Right ventricle myocardium superior (tissue), 1 donor: ENCODE measurements around the gene UBE2L3. TPM values are rescaled to one million over a fixed set of nuclear protein-coding genes. Genes with fewer than 3 reads are reported as not detected.
"Not testable (repeated sequence)": the region's sequence is repeated elsewhere in the genome, so short reads cannot be mapped to it uniquely, and the experiment has no call there.

Experiments
- ATAC-seq: fragments of 200-7000 bp; cut with Tn5 transposase; one replicate; pipeline ENCODE4 v1.9.1; 2020; ENCODE audit warnings: mild to moderate bottlenecking; ENCODE audit not compliant: poor library complexity
- DNase-seq: peaks from one replicate; pipeline ENCODE4 v3.0.0-alpha.2; 2020
- intact Hi-C: fragments of 100-400 bp; cut with DNase I; formaldehyde crosslinking; loops from one replicate; pipeline ENCODE4 v1.11.2; 2022
- long read RNA-seq: library from polyadenylated mRNA; unstranded; transcript quantifications from one replicate; pipeline ENCODE4 v2.0.0, GENCODE V29; 2021
- total RNA-seq: library from RNA; stranded (reverse); fragmentation: NEBNext Ultra II Directional; extraction: Animal tissue kit (Norgen Biotek cat#: 25700); gene quantifications from one replicate; pipeline ENCODE4 v1.2.1, GENCODE V29; 2021
- donor health status: DM: no; HTN: yes; CAD: no; lungs with severe emphysema.

Gene UBE2L3
- 46.7 TPM for total RNA-seq
- long read RNA-seq, transcript UBE2L3-201 (4 exons, 3,028 nt) = major isoform, 68 of 85 reads
- long read RNA-seq, partial matches to known transcripts = 11 of 85 reads
- long read RNA-seq, other reads (novel, unspliced or antisense) = 2 of 85 reads

DNA sequence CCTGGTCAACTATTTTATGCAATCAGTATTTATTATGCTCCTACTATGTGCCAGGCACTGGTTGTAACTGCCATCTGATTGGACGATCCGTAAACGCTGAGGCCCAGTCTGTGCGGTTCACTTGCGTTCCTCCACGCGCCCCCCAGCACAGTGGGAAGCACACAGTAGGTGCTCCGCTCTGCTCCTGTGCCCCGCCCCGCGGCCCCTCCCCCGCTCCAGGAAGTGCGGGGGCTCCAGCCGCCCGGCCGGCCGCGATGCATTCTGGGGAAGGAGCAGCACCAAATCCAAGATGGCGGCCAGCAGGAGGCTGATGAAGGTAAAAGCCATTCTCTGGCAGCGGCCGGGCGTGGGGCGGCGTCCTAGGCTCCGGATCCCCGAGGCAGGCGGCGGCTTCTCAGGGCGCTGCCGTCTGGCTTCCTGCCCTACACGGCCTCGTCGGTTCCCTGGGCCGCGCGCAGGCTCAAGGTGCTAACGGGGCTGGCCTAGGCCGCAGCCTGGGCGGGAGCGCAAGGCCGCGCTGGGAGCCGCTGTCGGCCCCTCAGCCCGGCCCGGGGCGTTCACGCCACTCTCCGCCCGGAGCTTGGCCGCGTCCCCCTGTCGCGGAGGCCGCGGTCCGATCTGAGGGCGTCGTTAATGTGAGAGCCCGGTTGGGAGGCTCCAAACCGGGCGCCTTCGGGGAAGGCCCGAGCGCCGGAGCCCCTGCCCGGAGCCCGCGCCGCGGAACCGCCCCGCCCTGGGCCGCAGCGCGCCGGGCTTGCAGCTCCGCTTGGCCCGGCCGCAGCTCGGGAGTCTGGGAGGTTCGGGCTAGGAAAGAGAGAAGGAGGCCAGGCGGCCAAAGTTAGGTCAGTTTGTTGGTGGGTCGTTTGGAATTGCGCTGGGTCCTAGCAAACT is at the start of gene UBE2L3:
Gene UBE2L3, plus strand, starts transcription at position 259 of the 891 bp plus-strand sequence. Its CDS starts 31 bp downstream, at position 290.
- ATAC-seq = peak; percentile 98
- DNase-seq = peak; percentile 91
- intact Hi-C loops = no loop called here

DNA sequence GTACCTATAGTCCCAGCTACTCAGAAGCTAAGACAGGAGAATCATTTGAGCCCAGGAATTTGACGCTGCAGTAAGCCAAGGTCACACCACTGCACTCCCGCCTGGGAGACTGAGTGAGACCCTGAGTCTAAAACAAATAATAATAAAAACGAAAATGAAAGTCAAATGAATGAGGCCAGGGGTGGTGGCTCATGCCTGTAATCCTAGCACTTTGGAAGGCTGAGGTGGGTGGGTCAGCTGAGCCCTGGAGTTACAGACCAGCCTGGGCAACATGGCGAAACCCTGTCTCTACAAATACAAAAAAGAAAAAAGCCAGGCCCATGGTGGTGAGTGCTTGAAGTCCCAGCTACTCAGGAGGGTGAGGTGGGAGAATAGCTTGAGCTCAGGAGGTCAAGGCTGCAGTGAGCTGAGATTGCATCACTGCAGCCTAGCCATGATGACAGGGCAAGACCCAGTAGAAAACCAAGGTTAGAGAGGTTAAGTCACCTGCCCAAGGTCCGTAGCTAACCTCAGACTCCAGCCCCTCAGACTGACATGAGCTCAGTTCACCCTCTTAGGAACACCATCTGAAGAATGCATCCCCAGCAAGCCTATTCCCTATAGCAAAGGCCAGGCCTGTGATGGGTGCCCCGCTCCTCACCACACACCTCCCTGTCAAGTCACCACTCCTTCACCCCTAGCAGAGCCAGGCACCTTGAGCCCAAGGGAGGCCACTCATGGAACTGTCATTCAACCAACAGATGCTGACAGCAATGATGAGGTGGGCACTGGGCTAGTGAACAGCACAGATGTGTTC is 40.6 kb upstream of the UBE2L3 start:
- ATAC-seq, intact Hi-C loops, DNase-seq: not testable (repeated sequence)

DNA sequence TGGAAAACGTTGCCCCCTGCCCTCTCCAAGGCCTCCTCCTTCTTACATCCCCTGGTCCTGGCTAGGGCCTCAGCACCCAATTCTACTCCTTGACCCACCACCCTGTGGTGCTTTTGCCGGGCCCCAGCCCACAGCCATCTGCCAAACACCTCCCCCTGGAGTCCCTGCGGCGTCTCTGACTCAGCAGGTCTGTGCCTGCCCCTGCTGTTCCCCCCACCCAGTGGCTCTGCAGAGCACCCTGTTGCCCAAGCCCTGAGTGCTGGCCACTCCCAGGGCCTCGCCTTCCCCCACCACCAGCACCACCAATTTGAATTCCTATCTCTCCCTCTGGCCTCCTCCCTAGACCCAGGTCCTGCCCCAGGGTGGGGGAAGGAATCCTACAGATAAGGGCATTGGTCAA is 36.0 kb upstream of the UBE2L3 start:
- intact Hi-C loops, ATAC-seq, DNase-seq: not testable (repeated sequence)

DNA sequence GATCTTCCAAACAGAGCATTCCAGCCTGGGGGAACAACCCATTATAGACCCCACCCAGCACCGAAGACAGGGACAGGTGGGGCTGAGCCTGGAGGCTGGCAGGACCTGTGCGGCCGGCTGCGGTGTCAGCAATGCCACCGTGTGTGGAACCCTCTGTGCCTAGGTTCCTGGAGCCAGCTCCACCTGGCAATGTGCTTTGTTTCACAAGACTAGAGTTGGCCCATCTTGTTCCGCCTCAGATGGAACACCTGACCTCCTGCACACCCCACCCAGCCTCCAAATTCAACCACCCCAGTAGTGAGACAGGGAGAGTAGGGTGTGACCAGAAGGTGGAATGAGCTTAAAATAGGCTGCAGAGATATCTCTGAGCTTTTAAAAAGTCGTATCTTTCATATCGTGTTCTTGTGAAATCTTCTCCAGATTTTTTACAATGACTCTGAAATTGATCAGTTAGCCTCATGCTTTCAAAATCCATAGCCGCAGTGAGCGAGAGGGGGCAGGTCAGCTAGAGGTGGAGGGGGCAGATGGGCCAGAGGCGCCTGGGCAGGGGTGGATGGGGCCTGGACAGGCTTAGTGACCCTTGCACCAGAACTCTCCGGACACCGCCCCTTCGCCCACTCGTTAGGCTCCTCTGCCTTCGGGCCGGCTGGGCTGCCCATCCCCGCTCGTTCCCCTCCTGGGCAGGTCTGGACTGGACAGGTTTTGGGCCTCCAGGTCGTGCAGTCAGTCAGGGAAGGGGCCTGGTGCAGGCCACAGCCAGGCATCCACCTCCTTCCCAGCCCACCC is 34.5 kb upstream of the UBE2L3 start:
- DNase-seq = not testable (repeated sequence)

DNA sequence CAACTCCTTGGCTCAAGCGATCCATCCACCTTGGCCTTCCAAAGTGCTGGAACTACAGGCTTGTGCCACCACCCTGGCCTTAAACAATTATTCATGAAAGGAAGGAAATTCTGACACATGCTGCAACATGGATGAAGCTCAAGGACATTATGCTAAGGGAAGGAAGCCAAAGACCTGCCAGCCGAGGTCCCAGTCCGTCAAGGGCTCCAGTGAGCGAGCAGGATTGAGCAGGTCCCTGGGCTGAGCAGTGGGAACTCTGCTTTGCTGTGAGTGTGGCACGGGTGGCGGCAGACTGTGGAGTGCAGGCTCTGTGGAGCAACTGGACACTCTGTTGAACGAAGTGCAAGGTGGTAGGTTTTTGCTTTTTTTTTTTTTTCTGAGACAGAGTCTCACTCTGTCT is 27.7 kb upstream of the UBE2L3 start:
- intact Hi-C loops, ATAC-seq: not testable (repeated sequence)

More for the DNA sequence above, 34.5 kb upstream of the UBE2L3 start:
- ATAC-seq, intact Hi-C loops: not testable (repeated sequence)

DNA sequence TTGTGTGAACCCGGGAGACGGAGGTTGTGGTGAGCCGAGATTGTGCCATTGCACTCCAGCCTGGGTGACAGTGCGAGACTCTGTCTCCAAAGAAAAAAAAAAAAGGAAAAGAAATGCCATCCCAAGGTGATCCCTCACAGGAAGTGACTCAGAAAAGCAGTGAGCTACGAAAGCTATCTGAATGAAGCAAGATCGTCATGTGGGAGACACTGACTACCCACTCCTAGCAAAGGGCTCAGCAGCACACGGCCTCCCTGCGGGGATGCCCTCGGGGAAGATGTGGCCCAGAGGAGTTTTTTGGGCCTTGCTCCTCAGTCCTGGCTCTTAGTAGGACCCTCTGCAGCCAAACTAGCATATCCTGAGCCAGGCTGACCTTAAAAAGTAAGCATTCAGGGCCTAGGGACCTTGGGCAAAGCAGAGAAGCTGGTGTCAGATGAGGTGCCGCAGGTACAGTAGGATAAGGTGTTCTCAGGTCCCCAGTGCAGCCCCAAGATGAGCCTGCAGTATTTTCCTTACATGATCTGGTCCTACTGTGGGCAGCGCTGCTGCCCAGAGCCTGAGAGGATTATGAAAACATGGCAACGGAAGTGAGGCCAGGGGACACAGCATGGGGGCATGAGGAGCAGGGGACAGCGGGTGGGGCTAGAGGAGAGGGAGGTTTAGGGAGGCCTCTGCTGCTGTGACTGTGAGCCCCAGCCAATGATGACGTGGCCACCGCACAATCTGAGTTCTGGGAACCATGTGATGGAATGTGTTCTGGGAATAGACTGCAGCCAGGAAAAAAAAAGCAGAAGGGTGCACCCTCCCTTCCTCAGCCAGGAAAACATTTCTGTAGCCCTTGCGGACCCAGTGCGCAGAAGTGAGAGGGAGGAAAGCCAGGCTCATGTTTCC is 22.8 kb upstream of the UBE2L3 start:
- DNase-seq, intact Hi-C loops: not testable (repeated sequence)
- peak; percentile 72 for ATAC-seq

More for the DNA sequence above, 27.7 kb upstream of the UBE2L3 start:
- not testable (repeated sequence) for DNase-seq

DNA sequence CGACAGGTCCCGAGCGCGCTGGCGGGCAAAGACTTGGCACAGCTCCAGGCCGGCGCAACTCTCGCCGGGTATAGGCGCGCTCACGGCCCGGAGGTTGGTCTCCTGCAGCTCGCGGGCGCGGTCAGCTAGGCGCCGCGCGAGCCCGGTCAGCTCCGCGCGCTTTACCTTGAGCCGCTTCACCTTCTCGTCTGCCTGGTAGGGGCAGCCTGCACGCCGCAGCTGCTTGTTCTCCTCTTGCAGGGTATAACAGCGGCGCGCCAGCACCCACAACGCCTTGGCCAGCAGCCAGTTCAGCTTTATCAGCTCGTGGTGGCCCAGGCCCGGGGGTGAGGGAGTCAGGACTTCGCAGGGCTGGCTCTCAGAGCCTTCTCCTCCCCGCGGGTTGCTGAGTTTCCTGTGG is 18.0 kb upstream of the UBE2L3 start:
- intact Hi-C loops, DNase-seq: not testable (repeated sequence)
- ATAC-seq = peak; percentile 14

DNA sequence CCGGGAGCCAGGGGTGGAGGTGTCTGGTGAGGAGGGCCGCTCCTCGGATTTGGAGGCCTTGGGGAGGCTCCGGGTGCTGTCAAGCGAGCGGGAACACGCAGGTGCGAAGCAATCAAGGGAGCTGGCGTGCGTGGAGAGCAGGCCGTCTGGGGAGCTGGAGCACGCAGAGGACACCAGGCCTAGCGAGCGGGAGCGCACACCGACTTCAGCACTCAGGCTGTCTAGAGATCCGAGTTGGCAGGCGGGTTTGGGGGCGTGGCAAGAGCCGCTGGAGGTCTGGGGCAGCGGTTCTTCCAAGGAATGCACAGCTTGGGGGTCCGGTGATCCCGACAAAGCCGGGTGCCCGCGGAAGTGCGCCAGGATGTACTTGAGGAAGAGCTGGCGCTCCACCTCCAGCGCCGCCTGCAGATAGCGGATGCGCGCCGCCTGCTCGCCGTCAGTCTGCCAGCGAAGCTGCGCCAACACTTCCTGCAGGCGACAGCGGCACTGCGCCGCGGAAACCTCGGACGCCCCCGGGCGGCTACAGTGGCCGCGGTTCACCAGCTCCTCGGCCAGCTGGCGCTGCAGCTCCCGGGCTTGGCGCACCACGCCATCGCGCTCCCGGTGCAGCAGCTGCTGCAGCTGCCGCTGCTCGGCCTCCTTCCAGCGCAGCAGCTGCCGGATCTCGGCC is 17.4 kb upstream of the UBE2L3 start:
- intact Hi-C loops, DNase-seq: not testable (repeated sequence)
- peak; percentile 94 for ATAC-seq

DNA sequence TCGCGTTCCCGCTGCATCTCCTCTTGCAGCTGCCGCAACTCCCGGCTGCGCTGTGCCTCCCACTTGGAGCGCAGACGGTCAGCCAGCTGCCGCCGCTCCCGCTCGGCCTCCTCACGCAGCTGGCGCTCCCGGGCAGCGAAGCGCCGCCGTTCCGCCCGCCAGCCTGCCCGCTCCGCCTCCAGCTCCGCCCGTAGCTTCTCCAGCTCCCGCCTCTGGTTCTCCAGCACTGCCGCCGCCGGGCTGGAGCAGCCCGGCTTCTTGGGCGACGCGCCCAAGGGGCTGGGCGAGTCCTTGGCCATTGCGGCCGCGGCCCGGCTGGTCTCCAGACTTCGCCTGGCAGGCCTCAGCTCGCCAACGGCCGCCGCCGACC is 16.9 kb upstream of the UBE2L3 start:
- intact Hi-C loops, DNase-seq: not testable (repeated sequence)
- ATAC-seq = peak; percentile 86

DNA sequence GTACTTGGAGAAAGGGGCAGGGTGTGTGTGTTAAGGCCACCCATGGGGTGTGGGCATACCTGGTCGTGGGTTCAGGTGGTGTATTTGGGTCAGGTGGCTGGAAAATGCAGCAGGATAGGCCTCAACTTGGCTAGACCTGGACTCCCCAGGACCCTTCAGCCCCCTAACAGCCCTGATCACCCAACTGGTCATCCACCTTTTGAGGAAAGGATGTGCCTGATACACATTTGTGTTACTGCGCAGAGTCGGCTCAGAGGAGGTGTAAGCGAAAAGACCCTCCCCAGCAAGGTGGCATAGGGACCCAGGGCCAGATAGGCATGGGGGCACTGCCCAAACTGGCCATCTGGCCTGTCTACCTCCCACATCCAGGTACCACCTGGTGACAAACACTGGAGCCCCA is 16.2 kb upstream of the UBE2L3 start, which contains the start of gene RIMBP3C:
Gene RIMBP3C, minus strand, starts transcription at position 101 of the 400 bp plus-strand sequence. CDS start 485 bp downstream, outside the sequence.
- ATAC-seq, DNase-seq, intact Hi-C loops: not testable (repeated sequence)

DNA sequence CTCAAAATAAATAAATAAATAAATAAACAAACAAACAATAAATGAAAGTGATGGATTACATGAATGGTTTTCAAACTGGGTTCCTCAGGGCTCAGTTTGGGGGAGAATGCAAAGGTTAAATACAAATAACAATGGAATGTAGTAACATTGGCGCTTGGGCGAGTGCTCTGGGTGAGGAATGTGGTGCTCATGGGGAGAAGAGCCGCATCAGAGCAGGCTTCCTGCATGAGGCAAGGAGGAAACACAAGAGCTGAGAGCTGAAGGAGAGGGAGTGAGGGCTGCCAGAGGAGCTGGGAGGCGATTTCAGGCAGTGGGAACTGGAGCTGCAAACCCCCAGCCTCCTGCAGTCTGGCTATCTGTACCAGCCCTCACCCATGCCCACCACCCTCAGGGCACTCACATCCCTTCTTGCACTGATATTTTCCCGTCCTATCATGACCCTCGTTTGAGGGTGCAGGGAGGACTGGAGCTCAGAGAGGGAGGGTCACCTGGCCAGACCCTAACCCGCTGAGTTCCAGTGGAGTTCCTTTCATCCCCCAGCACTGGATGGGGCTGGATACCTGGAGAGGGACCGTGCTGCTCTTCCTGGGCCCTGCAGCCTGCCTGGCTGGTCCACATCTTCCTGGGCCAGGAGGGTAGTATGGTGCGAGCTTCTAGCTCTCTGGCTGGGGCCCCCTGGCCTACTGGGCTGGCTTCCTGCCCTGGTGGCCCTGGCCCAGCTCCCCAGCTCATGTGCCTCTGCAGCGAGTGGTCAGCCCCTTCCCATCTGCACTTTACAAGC is 8.0 kb upstream of the UBE2L3 start:
- DNase-seq, intact Hi-C loops, ATAC-seq: not testable (repeated sequence)

DNA sequence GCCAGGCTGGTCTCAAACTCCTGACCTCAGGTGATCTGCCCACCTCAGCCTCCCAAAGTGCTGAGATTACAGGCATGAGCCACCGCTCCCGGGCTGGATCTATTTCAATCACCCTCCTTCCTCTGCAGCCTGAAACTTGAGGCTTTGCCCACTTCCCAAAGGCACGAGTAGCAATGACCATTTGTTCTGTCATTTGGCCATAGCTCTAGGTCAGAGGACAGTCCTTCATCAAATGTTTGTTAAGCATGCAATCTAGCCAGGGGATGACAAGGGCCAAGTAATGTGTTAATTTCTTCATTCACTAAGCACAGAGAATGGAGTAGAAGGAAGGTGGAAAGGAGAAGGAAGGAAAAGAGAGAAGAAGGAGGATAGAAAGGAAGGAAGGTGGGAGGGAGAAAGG is 6.9 kb upstream of the UBE2L3 start:
- ATAC-seq, intact Hi-C loops, DNase-seq: not testable (repeated sequence)

DNA sequence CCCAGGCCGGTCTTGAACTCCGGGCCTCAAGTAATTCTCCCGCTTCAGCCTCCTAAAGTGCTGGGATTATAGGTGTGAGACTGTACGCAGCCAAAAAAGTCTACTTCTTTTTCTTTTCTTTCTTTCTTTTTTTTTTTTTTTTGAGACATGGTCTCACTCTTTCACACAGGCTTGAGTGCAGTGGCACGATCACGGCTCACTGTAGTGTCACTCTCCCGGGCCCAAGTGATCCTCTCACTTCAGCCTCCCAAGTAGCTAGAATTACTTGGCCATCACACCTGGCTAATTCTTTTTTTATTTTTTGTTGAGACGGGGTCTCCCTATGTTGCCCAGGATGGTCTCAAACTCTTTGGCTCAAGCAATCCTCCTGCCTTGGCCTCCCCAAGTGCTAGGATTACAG is 3.6 kb upstream of the UBE2L3 start:
- intact Hi-C loops = no loop called here
- ATAC-seq = no peak
- no peak for DNase-seq

DNA sequence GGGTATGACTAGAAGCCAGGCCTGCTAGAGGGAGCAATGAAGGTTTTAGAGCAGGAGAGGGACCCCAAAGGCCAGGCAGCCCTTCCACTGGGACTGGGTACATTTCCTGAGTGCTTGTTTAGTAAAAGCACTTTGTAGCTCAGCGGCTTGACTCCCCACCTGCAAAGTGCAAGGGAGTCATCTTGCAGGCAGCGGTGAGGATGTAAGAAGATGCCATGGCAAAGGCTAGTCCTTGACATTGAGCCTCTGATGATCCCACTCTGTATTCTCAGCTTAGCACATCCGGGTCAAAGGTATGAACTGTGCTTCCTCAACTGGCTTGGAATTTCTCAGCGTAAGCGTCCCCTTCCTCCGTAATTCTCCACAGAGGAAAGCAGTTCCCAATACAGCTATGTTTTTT is 3.1 kb upstream of the UBE2L3 start:
- ATAC-seq (no peak), DNase-seq (no peak)
- intact Hi-C loops = no loop called here

DNA sequence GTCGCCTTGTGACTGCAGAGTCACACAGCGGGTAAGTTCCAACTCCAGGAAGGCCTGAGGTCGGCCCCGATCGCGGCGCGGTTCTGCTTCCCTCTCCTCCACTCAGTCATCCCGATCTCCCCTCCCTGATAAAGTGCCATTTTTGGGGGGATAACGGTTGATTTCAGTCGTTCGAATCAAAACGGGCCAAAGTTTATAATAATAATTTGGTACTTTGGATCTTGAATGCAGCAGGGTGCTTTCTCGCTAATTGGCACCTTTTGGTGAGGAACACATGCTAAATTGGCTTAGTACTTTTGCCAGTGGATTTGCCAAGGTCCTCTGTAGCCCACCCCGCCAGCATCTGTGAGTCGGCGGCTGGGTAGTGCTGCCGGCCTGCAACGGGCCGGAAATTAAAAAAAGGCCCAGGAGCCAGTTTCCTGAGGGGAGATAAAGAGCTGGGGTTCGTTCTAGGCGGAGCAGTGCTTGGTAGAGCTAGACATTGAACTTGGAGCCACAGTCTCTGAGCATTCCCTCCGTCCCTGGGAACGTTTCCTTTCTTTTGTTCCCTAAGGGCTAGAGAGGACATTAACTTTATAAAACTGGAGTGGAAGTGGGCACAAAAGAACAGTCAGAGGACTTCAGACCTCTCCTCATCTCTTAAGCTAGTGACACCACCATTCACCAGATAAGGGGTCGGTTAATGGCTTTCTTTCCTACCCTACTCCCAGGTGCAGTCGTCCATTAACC is 997 bp downstream of the UBE2L3 start:
- DNase-seq (no peak), ATAC-seq (peak; percentile 3)
- intact Hi-C loops = no loop called here
